CMK (cell line): ENCODE results near the gene RIMBP2.

Experiments
- DNase-seq: peaks from one replicate; pipeline ENCODE4 v3.0.0-alpha.2; 2010; ENCODE audit warnings: low read depth

Gene RIMBP2

DNA sequence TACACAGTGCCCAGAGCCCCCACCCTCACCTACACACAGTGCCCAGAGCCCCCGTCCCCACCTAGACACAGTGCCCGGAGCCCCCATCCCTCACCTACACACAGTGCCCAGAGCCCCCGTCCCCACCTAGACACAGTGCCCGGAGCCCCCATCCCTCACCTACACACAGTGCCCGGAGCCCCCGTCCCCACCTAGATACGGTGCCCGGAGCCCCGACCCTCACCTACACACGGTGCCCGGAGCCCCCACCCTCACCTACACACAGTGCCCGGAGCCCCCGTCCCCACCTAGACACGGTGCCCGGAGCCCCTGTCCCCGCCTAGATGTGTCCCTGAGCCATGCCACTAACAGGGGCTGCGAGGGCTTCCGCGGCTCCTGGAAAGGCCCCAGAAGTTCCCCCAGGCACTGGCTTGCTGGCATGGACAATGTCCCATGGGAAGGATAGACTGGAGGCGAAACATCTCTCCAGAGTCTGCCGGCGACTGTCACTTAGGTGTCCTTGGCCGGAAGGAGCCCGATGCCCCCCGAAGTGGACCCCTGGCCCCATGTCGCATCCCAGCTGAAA lies 232.4 kb downstream of the RIMBP2 start:
- no peak for DNase-seq

DNA sequence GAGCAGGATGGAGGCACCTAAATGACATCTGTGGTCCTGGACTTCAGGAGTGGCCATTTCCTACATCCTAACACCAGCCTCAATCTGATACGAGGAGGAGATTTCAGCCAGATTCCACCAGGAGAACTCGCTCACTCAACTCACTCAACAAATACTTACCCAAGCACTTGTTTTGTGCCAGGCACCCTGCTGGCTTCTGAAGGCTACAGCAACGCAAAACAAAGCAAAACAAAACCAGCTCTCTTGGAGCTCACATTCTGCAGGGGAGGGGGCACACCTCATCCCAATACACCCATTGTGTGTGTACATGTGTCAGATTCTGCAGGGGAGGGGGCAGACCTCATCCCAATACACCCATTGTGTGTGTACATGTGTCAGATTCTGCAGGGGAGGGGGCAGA lies 233.7 kb downstream of the RIMBP2 start:
- no peak for DNase-seq

GRCh38 chr12:130481392-130481879 lies 234.7 kb downstream of the RIMBP2 start:
- no peak for DNase-seq

GRCh38 chr12:130480887-130481286 lies 235.2 kb downstream of the RIMBP2 start:
- no peak for DNase-seq

DNA sequence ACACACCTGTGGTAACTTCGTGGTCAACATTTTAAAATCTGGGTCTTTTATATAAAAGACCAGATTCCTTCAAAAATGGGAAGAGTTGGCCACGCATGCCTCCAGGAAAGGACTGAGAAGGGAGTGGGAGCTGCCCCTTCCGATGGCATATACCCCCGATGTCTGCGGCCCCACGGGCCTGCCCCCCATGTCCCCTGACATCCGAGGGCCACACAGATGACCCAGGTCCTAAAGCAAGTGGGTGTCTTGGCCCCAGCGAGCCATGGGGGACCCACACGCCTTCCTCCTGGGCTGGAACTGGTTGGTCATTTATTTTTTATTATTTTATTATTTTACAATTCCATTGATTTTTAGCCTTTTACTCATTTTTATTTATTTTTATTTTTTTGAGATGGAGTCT lies 235.9 kb downstream of the RIMBP2 start:
- DNase-seq, result no peak

- no peak for DNase-seq
Measured at GRCh38 chr12:130479401-130480125, 236.5 kb downstream of the RIMBP2 start.

DNA sequence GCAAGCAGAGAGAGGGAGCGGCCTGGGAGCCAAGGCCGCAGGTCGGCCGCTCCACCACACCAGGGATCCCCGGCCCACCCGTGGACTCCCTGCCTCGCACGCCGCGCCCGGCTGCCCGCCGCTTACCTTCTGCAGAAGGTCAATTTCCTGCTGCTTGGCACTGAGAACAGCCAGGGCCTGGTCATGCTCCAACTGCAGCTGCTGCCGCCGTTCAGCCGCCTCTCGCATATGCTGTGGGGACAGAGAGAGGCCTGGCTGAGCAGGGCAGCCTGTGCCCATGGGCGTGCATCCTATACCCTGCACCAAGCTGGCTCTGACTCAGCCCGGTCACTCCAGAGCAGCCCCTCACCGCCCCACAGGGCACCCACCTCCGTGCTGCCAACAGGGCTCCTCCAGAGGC lies 237.3 kb downstream of the RIMBP2 start:
- DNase-seq, result no peak

- no peak for DNase-seq
Measured at GRCh38 chr12:130477701-130478100, 238.4 kb downstream of the RIMBP2 start.

GRCh38 chr12:130477266-130477665 lies 238.8 kb downstream of the RIMBP2 start:
- no peak for DNase-seq

GRCh38 chr12:130476451-130477135 lies 239.5 kb downstream of the RIMBP2 start:
- DNase-seq, result no peak

GRCh38 chr12:130474599-130475269 lies 241.4 kb downstream of the RIMBP2 start:
- DNase-seq, result no peak

- DNase-seq, result no peak
Measured at GRCh38 chr12:130473266-130473665, 242.8 kb downstream of the RIMBP2 start.

- no peak for DNase-seq
Measured at GRCh38 chr12:130470969-130471368, 245.1 kb downstream of the RIMBP2 start.

GRCh38 chr12:130469552-130469951 lies 246.5 kb downstream of the RIMBP2 start:
- DNase-seq, result no peak

DNA sequence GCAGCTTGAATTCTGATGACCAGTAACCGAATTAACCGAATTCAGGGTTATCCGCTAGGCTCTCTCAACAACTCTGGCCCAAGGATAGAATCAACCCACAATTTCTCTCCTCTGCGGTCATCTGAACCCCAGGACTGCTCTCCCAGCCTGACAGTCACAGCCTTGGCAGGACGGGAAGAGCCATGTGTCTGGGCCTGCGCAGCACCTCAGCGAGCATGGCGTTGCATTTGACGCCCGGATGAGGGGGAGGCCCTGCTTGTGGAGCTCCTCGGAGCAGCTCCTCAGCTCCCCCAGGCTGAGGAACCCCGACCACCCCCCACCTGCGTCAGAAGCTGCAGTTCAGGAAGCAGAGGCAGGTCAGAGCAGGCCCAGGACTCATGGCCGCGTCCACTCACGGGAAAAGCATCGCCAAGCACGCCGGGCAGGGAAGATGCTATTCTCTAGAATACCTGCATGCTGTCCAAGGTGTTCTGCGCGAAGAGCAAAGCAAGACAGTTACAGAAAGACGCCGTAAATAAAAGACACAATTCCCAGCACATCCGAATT lies 247.3 kb downstream of the RIMBP2 start:
- no peak for DNase-seq

- DNase-seq, result no peak
Measured at GRCh38 chr12:130468186-130468585, 247.9 kb downstream of the RIMBP2 start.

- no peak for DNase-seq
Measured at GRCh38 chr12:130465626-130466025, 250.5 kb downstream of the RIMBP2 start.

GRCh38 chr12:130465046-130465445 lies 251.1 kb downstream of the RIMBP2 start:
- no peak for DNase-seq

- no peak for DNase-seq
Measured at GRCh38 chr12:130463818-130464670, 252.1 kb downstream of the RIMBP2 start.

GRCh38 chr12:130463275-130463658 lies 252.8 kb downstream of the RIMBP2 start:
- DNase-seq, result no peak

DNA sequence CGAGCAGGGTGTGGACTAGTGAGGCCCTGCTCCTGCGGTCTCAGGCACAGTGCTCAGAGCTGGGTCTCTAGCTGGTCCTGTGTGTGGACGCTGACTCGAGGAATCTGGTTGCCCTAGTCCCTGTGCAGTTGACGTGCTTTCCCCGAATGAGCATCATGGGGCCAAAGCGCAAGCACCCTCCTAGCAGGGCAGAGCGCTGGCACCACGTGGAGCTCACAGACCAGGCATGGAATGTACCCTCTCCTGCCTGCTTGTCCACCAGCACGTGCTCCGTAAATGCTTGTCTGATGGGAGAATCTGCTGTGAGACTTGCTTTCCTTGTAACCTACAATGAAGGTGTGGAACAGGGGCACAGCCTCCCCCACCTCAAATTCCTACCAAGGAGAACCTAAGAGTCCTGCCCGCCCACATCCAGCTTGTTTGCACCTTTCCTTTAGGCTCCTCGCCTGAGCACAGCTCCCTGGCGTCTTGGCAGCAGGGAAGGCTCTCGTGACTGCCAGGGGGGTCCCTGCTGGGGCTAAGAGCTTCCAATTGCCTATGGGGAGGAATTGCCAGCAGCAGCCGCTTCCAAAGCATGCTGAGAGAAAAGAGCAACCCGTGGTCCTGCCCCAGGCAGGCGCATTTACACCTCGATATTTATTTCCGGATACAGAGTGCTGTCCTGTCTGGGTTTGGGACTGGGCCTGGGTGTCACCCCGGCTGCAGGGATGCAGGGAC lies 253.4 kb downstream of the RIMBP2 start:
- DNase-seq, result no peak
